GM23338 (cell line): ENCODE results near the gene COL4A2.

Experiments used
- CREB1 ChIP-seq: fragments of 250-450 bp; sonication (Bioruptor Pico); IDR thresholded peaks from 2 replicates; pipeline ENCODE4 v1.5.0; 2020; ENCODE audit warnings: low read depth, mild to moderate bottlenecking, moderate library complexity
- ETS1 ChIP-seq: IDR thresholded peaks from 2 replicates; pipeline ENCODE4 v1.6.1; 2016; ENCODE audit warnings: antibody characterized with exemption
- EZH2 ChIP-seq: fragments of 200-600 bp; sonication (generic); IDR thresholded peaks from one replicate; pipeline ENCODE4 v1.8.0; 2017; ENCODE audit warnings: antibody characterized with exemption, mild to moderate bottlenecking, low read depth; ENCODE audit not compliant: unreplicated experiment
- EZH2phosphoT487 ChIP-seq: fragments of 200-600 bp; sonication (generic); IDR thresholded peaks from one replicate; pipeline ENCODE4 v1.8.1; 2018; ENCODE audit warnings: antibody characterized with exemption; ENCODE audit not compliant: unreplicated experiment
- POLR2AphosphoS5 ChIP-seq: IDR thresholded peaks from 2 replicates; pipeline ENCODE4 v1.6.1; 2016; ENCODE audit warnings: antibody characterized with exemption, low read depth
- REST ChIP-seq: IDR thresholded peaks from one replicate; pipeline ENCODE4 v1.6.1; 2018; ENCODE audit warnings: antibody characterized with exemption; ENCODE audit not compliant: unreplicated experiment
- ZNF331 ChIP-seq: fragments of 250-450 bp; sonication (Bioruptor Pico); IDR thresholded peaks from 2 replicates; pipeline ENCODE4 v1.5.0; 2020; ENCODE audit warnings: low read depth, mild to moderate bottlenecking, moderate library complexity
- TF ChIP-seq, protein P1 (sequence below), 2 experiments: fragments of 200-600 bp in 1 of 2; sonication (generic) in 1 of 2; conservative IDR thresholded peaks; 2 replicates each; pipeline versions ENCODE4 v1.5.1 to v1.6.1; 2016 to 2017; ENCODE audit warnings: antibody characterized with exemption in 2 of 2, low read depth in 2 of 2, mild to moderate bottlenecking in 2 of 2, moderate library complexity in 1 of 2

- TF ChIP-seq, protein P1, sequence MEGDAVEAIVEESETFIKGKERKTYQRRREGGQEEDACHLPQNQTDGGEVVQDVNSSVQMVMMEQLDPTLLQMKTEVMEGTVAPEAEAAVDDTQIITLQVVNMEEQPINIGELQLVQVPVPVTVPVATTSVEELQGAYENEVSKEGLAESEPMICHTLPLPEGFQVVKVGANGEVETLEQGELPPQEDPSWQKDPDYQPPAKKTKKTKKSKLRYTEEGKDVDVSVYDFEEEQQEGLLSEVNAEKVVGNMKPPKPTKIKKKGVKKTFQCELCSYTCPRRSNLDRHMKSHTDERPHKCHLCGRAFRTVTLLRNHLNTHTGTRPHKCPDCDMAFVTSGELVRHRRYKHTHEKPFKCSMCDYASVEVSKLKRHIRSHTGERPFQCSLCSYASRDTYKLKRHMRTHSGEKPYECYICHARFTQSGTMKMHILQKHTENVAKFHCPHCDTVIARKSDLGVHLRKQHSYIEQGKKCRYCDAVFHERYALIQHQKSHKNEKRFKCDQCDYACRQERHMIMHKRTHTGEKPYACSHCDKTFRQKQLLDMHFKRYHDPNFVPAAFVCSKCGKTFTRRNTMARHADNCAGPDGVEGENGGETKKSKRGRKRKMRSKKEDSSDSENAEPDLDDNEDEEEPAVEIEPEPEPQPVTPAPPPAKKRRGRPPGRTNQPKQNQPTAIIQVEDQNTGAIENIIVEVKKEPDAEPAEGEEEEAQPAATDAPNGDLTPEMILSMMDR (conservative IDR thresholded peaks at IDR 0.05; ENCODE audit: low read depth in 2 of 2): no peak
- no peak for TF ChIP-seq EZH2
- TF ChIP-seq ETS1: no peak
- no peak for TF ChIP-seq POLR2AphosphoS5
- no peak for TF ChIP-seq ZNF331 (CRISPR knock-in tag)
- no peak for TF ChIP-seq EZH2phosphoT487
- TF ChIP-seq REST: no peak
- no peak for TF ChIP-seq CREB1
Measured at GRCh38 chr13:110345701-110346100, 38.6 kb downstream of the COL4A2 start.
